GM23338 (cell line): ENCODE data around the gene CCN5. TPM values are rescaled to one million over a fixed set of nuclear protein-coding genes. Genes with fewer than 3 reads are reported as not detected.

Source experiments
- ATAC-seq: fragments of 200-7000 bp; cut with Tn5 transposase; 3 replicates; pipeline ENCODE4 v1.9.1; 2020
- DNase-seq: peaks from one replicate; pipeline ENCODE4 v3.0.0-alpha.2; 2015; ENCODE audit warnings: low spot score
- H2AFZ ChIP-seq: fragments of 200-600 bp; sonication (generic); 2 replicates; pipeline ENCODE4 v1.8.0; 2016; ENCODE audit warnings: antibody characterized with exemption, mild to moderate bottlenecking, moderate library complexity
- H3F3A ChIP-seq: fragments of 200-600 bp; sonication (generic); replicated peaks from 2 replicates; pipeline ENCODE4 v1.8.0; 2017; ENCODE audit warnings: antibody characterized with exemption, mixed run types, low read depth
- H3K27ac ChIP-seq: fragments of 200-600 bp; sonication (generic); 2 replicates; pipeline ENCODE4 v1.6.1; 2016; ENCODE audit warnings: low read depth
- H3K27me3 ChIP-seq: fragments of 200-600 bp; sonication (generic); 2 replicates; pipeline ENCODE4 v1.8.0; 2016; ENCODE audit warnings: mild to moderate bottlenecking, mixed run types, moderate library complexity; ENCODE audit not compliant: insufficient read depth
- H3K36me3 ChIP-seq: fragments of 200-600 bp; sonication (generic); 2 replicates; pipeline ENCODE4 v1.8.0; 2016; ENCODE audit warnings: mild to moderate bottlenecking; ENCODE audit not compliant: insufficient read depth
- H3K4me1 ChIP-seq: fragments of 200-600 bp; sonication (generic); 2 replicates; pipeline ENCODE4 v1.8.0; 2016; ENCODE audit warnings: mild to moderate bottlenecking, moderate library complexity; ENCODE audit not compliant: insufficient read depth
- H3K4me2 ChIP-seq: fragments of 200-600 bp; sonication (generic); 2 replicates; pipeline ENCODE4 v1.7.1; 2017; ENCODE audit warnings: mixed run types
- H3K4me3 ChIP-seq: fragments of 200-600 bp; sonication (generic); 2 replicates; pipeline ENCODE4 v1.6.1; 2016; ENCODE audit warnings: mixed run types
- H3K79me2 ChIP-seq: fragments of 200-600 bp; sonication (generic); replicated peaks from 2 replicates; pipeline ENCODE4 v1.8.0; 2017; ENCODE audit warnings: mild to moderate bottlenecking; ENCODE audit not compliant: insufficient read depth
- H3K9me2 ChIP-seq: fragments of 200-600 bp; sonication (generic); 2 replicates; pipeline ENCODE4 v1.8.0; 2017; ENCODE audit not compliant: insufficient read depth
- H4K20me1 ChIP-seq: fragments of 200-600 bp; sonication (generic); replicated peaks from 2 replicates; pipeline ENCODE4 v1.8.0; 2017; ENCODE audit warnings: mild to moderate bottlenecking; ENCODE audit not compliant: insufficient read depth
- H3K27ac Mint-ChIP-seq: 2 replicates; pipeline ENCODE4 v1.8.0; 2020; ENCODE audit warnings: inconsistent platforms, mild to moderate bottlenecking, moderate library complexity, mixed read lengths
- H3K27me3 Mint-ChIP-seq: 3 replicates; pipeline ENCODE4 v1.8.0; 2022; ENCODE audit warnings: low read depth, mild to moderate bottlenecking, moderate library complexity, mixed read lengths, inconsistent platforms; ENCODE audit not compliant: insufficient read depth, poor library complexity
- H3K36me3 Mint-ChIP-seq: 3 replicates; pipeline ENCODE4 v1.8.0; 2021; ENCODE audit warnings: low read depth, mild to moderate bottlenecking, inconsistent platforms, moderate library complexity, mixed read lengths
- H3K4me1 Mint-ChIP-seq: 3 replicates; pipeline ENCODE4 v1.8.0; 2020; ENCODE audit warnings: mild to moderate bottlenecking, inconsistent platforms, mixed read lengths
- H3K4me3 Mint-ChIP-seq: 3 replicates; pipeline ENCODE4 v1.8.0; 2021; ENCODE audit warnings: moderate library complexity, mild to moderate bottlenecking, inconsistent platforms, mixed read lengths
- H3K9me3 Mint-ChIP-seq: 3 replicates; pipeline ENCODE4 v1.8.0; 2020; ENCODE audit warnings: moderate library complexity, mild to moderate bottlenecking, inconsistent platforms, mixed read lengths
- CREB1 ChIP-seq: fragments of 250-450 bp; sonication (Bioruptor Pico); IDR thresholded peaks from 2 replicates; pipeline ENCODE4 v1.5.0; 2020; ENCODE audit warnings: low read depth, mild to moderate bottlenecking, moderate library complexity
- CTCF ChIP-seq, 2 experiments: fragments of 200-600 bp in 1 of 2; sonication (generic) in 1 of 2; conservative IDR thresholded peaks; 2 replicates each; pipeline versions ENCODE4 v1.5.1 to v1.6.1; 2016 to 2017; ENCODE audit warnings: antibody characterized with exemption in 2 of 2, low read depth in 2 of 2, mild to moderate bottlenecking in 2 of 2, moderate library complexity in 1 of 2
- ETS1 ChIP-seq: IDR thresholded peaks from 2 replicates; pipeline ENCODE4 v1.6.1; 2016; ENCODE audit warnings: antibody characterized with exemption
- EZH2 ChIP-seq: fragments of 200-600 bp; sonication (generic); IDR thresholded peaks from one replicate; pipeline ENCODE4 v1.8.0; 2017; ENCODE audit warnings: antibody characterized with exemption, mild to moderate bottlenecking, low read depth; ENCODE audit not compliant: unreplicated experiment
- EZH2phosphoT487 ChIP-seq: fragments of 200-600 bp; sonication (generic); IDR thresholded peaks from one replicate; pipeline ENCODE4 v1.8.1; 2018; ENCODE audit warnings: antibody characterized with exemption; ENCODE audit not compliant: unreplicated experiment
- JUNB ChIP-seq: IDR thresholded peaks from one replicate; pipeline ENCODE4 v1.6.1; 2016; ENCODE audit warnings: antibody characterized with exemption; ENCODE audit not compliant: unreplicated experiment
- NANOG ChIP-seq: IDR thresholded peaks from 2 replicates; pipeline ENCODE4 v1.6.1; 2016; ENCODE audit warnings: antibody characterized with exemption, borderline replicate concordance
- POLR2AphosphoS5 ChIP-seq: IDR thresholded peaks from 2 replicates; pipeline ENCODE4 v1.6.1; 2016; ENCODE audit warnings: antibody characterized with exemption, low read depth
- REST ChIP-seq: IDR thresholded peaks from one replicate; pipeline ENCODE4 v1.6.1; 2018; ENCODE audit warnings: antibody characterized with exemption; ENCODE audit not compliant: unreplicated experiment
- STAT1 ChIP-seq: IDR thresholded peaks from one replicate; pipeline ENCODE4 v1.6.1; 2016; ENCODE audit warnings: antibody characterized with exemption; ENCODE audit not compliant: unreplicated experiment
- ZNF114 ChIP-seq: fragments of 250-450 bp; sonication (Bioruptor Pico); IDR thresholded peaks from 2 replicates; pipeline ENCODE4 v1.5.0; 2020; ENCODE audit warnings: mild to moderate bottlenecking, moderate library complexity
- ZNF331 ChIP-seq: fragments of 250-450 bp; sonication (Bioruptor Pico); IDR thresholded peaks from 2 replicates; pipeline ENCODE4 v1.5.0; 2020; ENCODE audit warnings: low read depth, mild to moderate bottlenecking, moderate library complexity
- polyA plus RNA-seq: library from polyadenylated mRNA; unstranded; fragments of >200 nt; fragmentation: Nextera tagmentation; extraction: Ambion mirVana; gene quantifications from 2 replicates; pipeline ENCODE4 v1.2.1, GENCODE V29; 2016
- total RNA-seq: library from RNA; depleted of rRNA; stranded (reverse); fragments of >200 nt; shearing (Covaris generic); gene quantifications from 2 replicates; pipeline ENCODE4 v1.2.3, GENCODE V29; 2014
- TF ChIP-seq, protein P1 (sequence below): fragments of 250-450 bp; sonication (Bioruptor Pico); IDR thresholded peaks from 2 replicates; pipeline ENCODE4 v1.5.0; 2020; ENCODE audit warnings: mild to moderate bottlenecking, moderate library complexity

Gene CCN5
- total and polyA plus RNA-seq, 2 experiments from 2014 or later, result not detected

DNA sequence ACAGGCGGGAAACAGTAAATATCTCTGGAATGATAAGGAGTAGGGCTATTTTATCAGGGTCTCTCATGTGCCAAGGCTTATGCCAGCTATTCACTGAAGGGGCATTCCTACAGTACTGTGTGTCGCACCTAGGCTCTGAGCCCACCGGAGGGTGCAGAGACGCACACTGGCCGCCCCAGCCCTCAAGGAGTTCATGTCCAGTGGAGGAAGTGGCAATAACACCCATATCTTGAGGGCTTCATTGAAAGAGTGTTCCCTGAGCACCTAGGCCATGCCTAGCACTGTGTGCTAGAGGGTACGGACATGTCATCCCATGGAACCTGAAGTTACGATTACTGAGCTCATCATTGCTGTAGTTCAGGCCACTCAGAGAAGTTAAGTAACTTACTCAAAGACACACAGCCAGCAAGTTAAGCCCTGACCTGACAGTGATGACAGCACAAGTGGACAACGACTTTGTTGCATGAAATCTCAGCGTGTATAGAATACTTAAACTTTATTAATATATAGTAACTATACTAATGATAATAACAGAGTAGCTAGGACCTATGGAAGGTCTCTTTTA lies 8.7 kb downstream of the CCN5 start:
- H3K27ac ChIP-seq, result no peak overlapping the region
- Mint-ChIP-seq H3K36me3 (no peaks in the 10 kb centered on the region), H3K4me1 (peaks cover 22% of the 10 kb centered on the region), H3K4me3 (no peak overlapping the region), H3K27me3 (peaks cover 7% of the 10 kb centered on the region), H3K27ac (no peak overlapping the region), H3K9me3 (no peaks in the 10 kb centered on the region)
- peaks cover 14% of the 10 kb centered on the region for H3K4me1 ChIP-seq
- H3K9me2 ChIP-seq, result no peaks in the 10 kb centered on the region
- no peaks in the 10 kb centered on the region for H3F3A ChIP-seq
- no peaks in the 10 kb centered on the region for H4K20me1 ChIP-seq
- no peaks in the 10 kb centered on the region for H3K36me3 ChIP-seq
- no peak for DNase-seq
- no peak for ATAC-seq
- no peak overlapping the region for H3K4me2 ChIP-seq
- no peaks in the 10 kb centered on the region for H3K27me3 ChIP-seq
- TF ChIP-seq ZNF331 (CRISPR knock-in tag) (no peak), EZH2 (no peak), ETS1 (no peak), CTCF (conservative IDR thresholded peaks at IDR 0.05; ENCODE audit: low read depth in 2 of 2) (no peak), POLR2AphosphoS5 (no peak), STAT1 (no peak), ZNF114 (CRISPR knock-in tag) (no peak), EZH2phosphoT487 (no peak), CREB1 (CRISPR knock-in tag) (no peak), REST (no peak), JUNB (no peak), NANOG (no peak)
- TF ChIP-seq, protein P1, sequence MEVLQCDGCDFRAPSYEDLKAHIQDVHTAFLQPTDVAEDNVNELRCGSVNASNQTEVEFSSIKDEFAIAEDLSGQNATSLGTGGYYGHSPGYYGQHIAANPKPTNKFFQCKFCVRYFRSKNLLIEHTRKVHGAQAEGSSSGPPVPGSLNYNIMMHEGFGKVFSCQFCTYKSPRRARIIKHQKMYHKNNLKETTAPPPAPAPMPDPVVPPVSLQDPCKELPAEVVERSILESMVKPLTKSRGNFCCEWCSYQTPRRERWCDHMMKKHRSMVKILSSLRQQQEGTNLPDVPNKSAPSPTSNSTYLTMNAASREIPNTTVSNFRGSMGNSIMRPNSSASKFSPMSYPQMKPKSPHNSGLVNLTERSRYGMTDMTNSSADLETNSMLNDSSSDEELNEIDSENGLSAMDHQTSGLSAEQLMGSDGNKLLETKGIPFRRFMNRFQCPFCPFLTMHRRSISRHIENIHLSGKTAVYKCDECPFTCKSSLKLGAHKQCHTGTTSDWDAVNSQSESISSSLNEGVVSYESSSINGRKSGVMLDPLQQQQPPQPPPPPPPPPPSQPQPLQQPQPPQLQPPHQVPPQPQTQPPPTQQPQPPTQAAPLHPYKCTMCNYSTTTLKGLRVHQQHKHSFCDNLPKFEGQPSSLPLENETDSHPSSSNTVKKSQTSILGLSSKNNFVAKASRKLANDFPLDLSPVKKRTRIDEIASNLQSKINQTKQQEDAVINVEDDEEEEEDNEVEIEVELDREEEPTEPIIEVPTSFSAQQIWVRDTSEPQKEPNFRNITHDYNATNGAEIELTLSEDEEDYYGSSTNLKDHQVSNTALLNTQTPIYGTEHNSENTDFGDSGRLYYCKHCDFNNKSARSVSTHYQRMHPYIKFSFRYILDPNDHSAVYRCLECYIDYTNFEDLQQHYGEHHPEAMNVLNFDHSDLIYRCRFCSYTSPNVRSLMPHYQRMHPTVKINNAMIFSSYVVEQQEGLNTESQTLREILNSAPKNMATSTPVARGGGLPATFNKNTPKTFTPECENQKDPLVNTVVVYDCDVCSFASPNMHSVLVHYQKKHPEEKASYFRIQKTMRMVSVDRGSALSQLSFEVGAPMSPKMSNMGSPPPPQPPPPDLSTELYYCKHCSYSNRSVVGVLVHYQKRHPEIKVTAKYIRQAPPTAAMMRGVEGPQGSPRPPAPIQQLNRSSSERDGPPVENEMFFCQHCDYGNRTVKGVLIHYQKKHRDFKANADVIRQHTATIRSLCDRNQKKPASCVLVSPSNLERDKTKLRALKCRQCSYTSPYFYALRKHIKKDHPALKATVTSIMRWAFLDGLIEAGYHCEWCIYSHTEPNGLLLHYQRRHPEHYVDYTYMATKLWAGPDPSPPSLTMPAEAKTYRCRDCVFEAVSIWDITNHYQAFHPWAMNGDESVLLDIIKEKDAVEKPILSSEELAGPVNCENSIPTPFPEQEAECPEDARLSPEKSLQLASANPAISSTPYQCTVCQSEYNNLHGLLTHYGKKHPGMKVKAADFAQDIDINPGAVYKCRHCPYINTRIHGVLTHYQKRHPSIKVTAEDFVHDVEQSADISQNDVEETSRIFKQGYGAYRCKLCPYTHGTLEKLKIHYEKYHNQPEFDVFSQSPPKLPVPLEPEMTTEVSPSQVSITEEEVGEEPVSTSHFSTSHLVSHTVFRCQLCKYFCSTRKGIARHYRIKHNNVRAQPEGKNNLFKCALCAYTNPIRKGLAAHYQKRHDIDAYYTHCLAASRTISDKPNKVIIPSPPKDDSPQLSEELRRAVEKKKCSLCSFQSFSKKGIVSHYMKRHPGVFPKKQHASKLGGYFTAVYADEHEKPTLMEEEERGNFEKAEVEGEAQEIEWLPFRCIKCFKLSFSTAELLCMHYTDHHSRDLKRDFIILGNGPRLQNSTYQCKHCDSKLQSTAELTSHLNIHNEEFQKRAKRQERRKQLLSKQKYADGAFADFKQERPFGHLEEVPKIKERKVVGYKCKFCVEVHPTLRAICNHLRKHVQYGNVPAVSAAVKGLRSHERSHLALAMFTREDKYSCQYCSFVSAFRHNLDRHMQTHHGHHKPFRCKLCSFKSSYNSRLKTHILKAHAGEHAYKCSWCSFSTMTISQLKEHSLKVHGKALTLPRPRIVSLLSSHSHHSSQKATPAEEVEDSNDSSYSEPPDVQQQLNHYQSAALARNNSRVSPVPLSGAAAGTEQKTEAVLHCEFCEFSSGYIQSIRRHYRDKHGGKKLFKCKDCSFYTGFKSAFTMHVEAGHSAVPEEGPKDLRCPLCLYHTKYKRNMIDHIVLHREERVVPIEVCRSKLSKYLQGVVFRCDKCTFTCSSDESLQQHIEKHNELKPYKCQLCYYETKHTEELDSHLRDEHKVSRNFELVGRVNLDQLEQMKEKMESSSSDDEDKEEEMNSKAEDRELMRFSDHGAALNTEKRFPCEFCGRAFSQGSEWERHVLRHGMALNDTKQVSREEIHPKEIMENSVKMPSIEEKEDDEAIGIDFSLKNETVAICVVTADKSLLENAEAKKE (CRISPR knock-in tag), result no peak
- no peaks in the 10 kb centered on the region for H3K79me2 ChIP-seq
- no peak overlapping the region for H2AFZ ChIP-seq
- no peak overlapping the region for H3K4me3 ChIP-seq
